A549 (cell line): Measurements from ENCODE around the gene EDARADD. TPM values are rescaled to one million over a fixed set of nuclear protein-coding genes. Genes with fewer than 3 reads are reported as not detected.

Source experiments
- ATAC-seq, 2 experiments: fragments of 200-7000 bp in 1 of 2; fragments of >200 bp in 1 of 2; cut with Nextera tagmentation in 1 of 2; cut with Tn5 transposase in 1 of 2; 3 replicates each; pipeline versions ENCODE4 v1.8.0 to v1.9.1; 2018 to 2020; ENCODE audit warnings: mild to moderate bottlenecking in 1 of 2, moderate library complexity in 1 of 2
- CTCF ChIA-PET: fragments of 300-600 bp; sonication (Branson Sonifier 250); formaldehyde crosslinking; extraction: SDS; loops from one replicate; lab custom pipeline; 2021; ENCODE audit warnings: antibody characterized with exemption, inconsistent platforms; lab: Yijun Ruan, JAX
- POLR2A ChIA-PET: fragments of 350-600 bp; formaldehyde crosslinking; extraction: SDS; loops from one replicate; lab custom pipeline; 2021; ENCODE audit warnings: antibody characterized with exemption, inconsistent platforms; lab: Yijun Ruan, JAX
- DNase-seq, 2 experiments: peaks; one replicate each; pipeline versions ENCODE4 v3.0.0 to v3.0.0-alpha.2; 2011 to 2016; ENCODE audit warnings: low read depth in 1 of 2, low spot score in 1 of 2
- FAIRE-seq: peaks from 2 replicates; lab custom pipeline; 2011; peaks lifted over from hg19 to GRCh38; lab: Jason Lieb, UNC
- H3K27ac ChIP-seq, 2 experiments: fragments of >200 bp; sonication (Bioruptor Twin); formaldehyde crosslinking; 3 replicates each; pipeline ENCODE4 v1.5.1; 2016 to 2017
- H3K4me1 ChIP-seq: fragments of >200 bp; sonication (Bioruptor Twin); formaldehyde crosslinking; 3 replicates; pipeline ENCODE4 v1.6.1; 2016
- H3K4me2 ChIP-seq: fragments of >200 bp; sonication (Bioruptor Twin); formaldehyde crosslinking; 3 replicates; pipeline ENCODE4 v1.6.1; 2016
- H3K4me3 ChIP-seq: fragments of >200 bp; sonication (Bioruptor Twin); formaldehyde crosslinking; 3 replicates; pipeline ENCODE4 v1.5.1; 2016
- H3K9me3 ChIP-seq: fragments of >200 bp; sonication (Bioruptor Twin); formaldehyde crosslinking; 3 replicates; pipeline ENCODE4 v1.6.1; 2016
- ATOH8 ChIP-seq: fragments of 250-450 bp; sonication (Bioruptor Pico); IDR thresholded peaks from 2 replicates; pipeline ENCODE4 v1.5.0; 2020; ENCODE audit warnings: low read depth, mild to moderate bottlenecking, moderate library complexity
- CBX8 ChIP-seq: fragments of 200-600 bp; sonication (generic); IDR thresholded peaks from 2 replicates; pipeline ENCODE4 v1.6.1; 2016
- CHD2 ChIP-seq: fragments of 150-350 bp; IDR thresholded peaks from 2 replicates; pipeline ENCODE4 v1.6.1; 2014; ENCODE audit warnings: low read length; ENCODE audit not compliant: partially characterized antibody
- CTCF ChIP-seq: fragments of >200 bp; sonication (Bioruptor Twin); formaldehyde crosslinking; IDR thresholded peaks from 3 replicates; pipeline ENCODE4 v1.5.1; 2016
- EP300 ChIP-seq, 2 experiments: fragments of >200 bp; sonication (Bioruptor Twin); formaldehyde crosslinking; IDR thresholded peaks; 2 replicates in 1 of 2; 3 replicates in 1 of 2; pipeline ENCODE4 v1.6.1; 2016 to 2017
- ESRRA ChIP-seq: fragments of 150-350 bp; IDR thresholded peaks from 2 replicates; pipeline ENCODE4 v1.6.1; 2014; ENCODE audit warnings: mild to moderate bottlenecking, low read length, borderline replicate concordance
- FOSB ChIP-seq: fragments of 250-450 bp; sonication (Bioruptor Pico); IDR thresholded peaks from 2 replicates; pipeline ENCODE4 v1.5.0; 2020; ENCODE audit warnings: mild to moderate bottlenecking, moderate library complexity
- FOSL2 ChIP-seq, 2 experiments: fragments of 450-650 bp in 1 of 2; fragments of >200 bp in 1 of 2; sonication (Bioruptor Twin) in 1 of 2; formaldehyde crosslinking; IDR thresholded peaks; 2 replicates each; pipeline versions ENCODE4 v1.5.0 to v1.6.1; 2016 to 2020; ENCODE audit warnings: mild to moderate bottlenecking in 1 of 2, moderate library complexity in 1 of 2
- HOXB13 ChIP-seq: fragments of 250-450 bp; sonication (Bioruptor Pico); IDR thresholded peaks from 2 replicates; pipeline ENCODE4 v1.5.0; 2020; ENCODE audit warnings: low read depth, mild to moderate bottlenecking, moderate library complexity
- HOXB5 ChIP-seq: fragments of 250-450 bp; sonication (Bioruptor Pico); IDR thresholded peaks from 2 replicates; pipeline ENCODE4 v1.5.0; 2020; ENCODE audit warnings: mild to moderate bottlenecking, moderate library complexity
- JUN ChIP-seq, 2 experiments: fragments of >200 bp; sonication (Bioruptor Twin); formaldehyde crosslinking; IDR thresholded peaks; 2 replicates in 1 of 2; 3 replicates in 1 of 2; pipeline ENCODE4 v1.6.1; 2016 to 2017
- JUNB ChIP-seq: fragments of >200 bp; sonication (Bioruptor Twin); formaldehyde crosslinking; IDR thresholded peaks from 2 replicates; pipeline ENCODE4 v1.6.1; 2016
- KDM1A ChIP-seq: fragments of 200-600 bp; sonication (generic); IDR thresholded peaks from 2 replicates; pipeline ENCODE4 v1.6.1; 2016; ENCODE audit warnings: low read depth, mild to moderate bottlenecking
- KDM5A ChIP-seq: fragments of 200-600 bp; sonication (generic); IDR thresholded peaks from 2 replicates; pipeline ENCODE4 v1.6.1; 2016; ENCODE audit warnings: antibody characterized with exemption, mild to moderate bottlenecking
- MYC ChIP-seq: IDR thresholded peaks from 2 replicates; pipeline ENCODE4 v1.6.1; 2012; ENCODE audit warnings: mild to moderate bottlenecking, inconsistent platforms, low read length, improper control_type of control experiment, borderline replicate concordance
- RAD21 ChIP-seq, 2 experiments: fragments of >200 bp in 1 of 2; sonication (Bioruptor Twin) in 1 of 2; formaldehyde crosslinking in 1 of 2; IDR thresholded peaks in 1 of 2; conservative IDR thresholded peaks in 1 of 2; 2 replicates in 1 of 2; 3 replicates in 1 of 2; pipeline ENCODE4 v1.6.1; 2012 to 2018; ENCODE audit warnings: inconsistent platforms in 1 of 2
- RARB ChIP-seq: fragments of 250-450 bp; sonication (Bioruptor Pico); IDR thresholded peaks from 2 replicates; pipeline ENCODE4 v1.8.0; 2021; ENCODE audit warnings: mild to moderate bottlenecking, moderate library complexity
- RFX5 ChIP-seq: fragments of 450-650 bp; IDR thresholded peaks from 2 replicates; pipeline ENCODE4 v1.7.1; 2014; ENCODE audit warnings: antibody characterized with exemption, mild to moderate bottlenecking, moderate library complexity
- RNF2 ChIP-seq: fragments of 200-600 bp; sonication (generic); IDR thresholded peaks from 2 replicates; pipeline ENCODE4 v1.6.1; 2016; ENCODE audit warnings: low read depth, mild to moderate bottlenecking, antibody characterized with exemption, moderate library complexity, borderline replicate concordance
- SMC3 ChIP-seq: fragments of >200 bp; sonication (Bioruptor Twin); formaldehyde crosslinking; IDR thresholded peaks from 3 replicates; pipeline ENCODE4 v1.6.1; 2018; ENCODE audit warnings: inconsistent platforms
- SREBF2 ChIP-seq: fragments of 450-650 bp; IDR thresholded peaks from 2 replicates; pipeline ENCODE4 v1.6.1; 2014; ENCODE audit warnings: mild to moderate bottlenecking, moderate library complexity
- USF2 ChIP-seq: fragments of 450-650 bp; IDR thresholded peaks from 2 replicates; pipeline ENCODE4 v1.6.1; 2014; ENCODE audit warnings: antibody characterized with exemption
- ZNF302 ChIP-seq: fragments of 250-450 bp; sonication (Bioruptor Pico); IDR thresholded peaks from 2 replicates; pipeline ENCODE4 v1.9.0; 2021; ENCODE audit warnings: inconsistent platforms, mild to moderate bottlenecking, moderate library complexity
- WGBS: methylation state at CpG from one replicate; pipeline ENCODE4 v1.1.6; 2017; ENCODE audit errors: missing lambda C conversion rate; 5-methylcytosine and 5-hydroxymethylcytosine counted together
- polyA minus RNA-seq: library from RNA; depleted of rRNA, polyadenylated mRNA; stranded (reverse); fragments of >200 nt; gene quantifications from 2 replicates; pipeline ENCODE4 v1.2.3, GENCODE V29; 2011; rRNA and poly(A)+ RNA removed
- polyA plus RNA-seq, 4 experiments: library from polyadenylated mRNA; depleted of rRNA in 3 of 4; stranded (reverse); fragments of >200 nt; fragmentation: RNase III in 1 of 4; extraction: RNeasy Plus Mini Kit Qiagen cat#74134 plus additional on column Dnase treatment in 1 of 4; gene quantifications; 2 replicates in 3 of 4; 3 replicates in 1 of 4; pipeline ENCODE4 v1.2.3, GENCODE V29; 2011 to 2017
- TF ChIP-seq, protein P1 (sequence below): IDR thresholded peaks from 2 replicates; pipeline ENCODE4 v1.6.1; 2012; ENCODE audit warnings: low read depth, borderline replicate concordance

Gene EDARADD
- polyA plus RNA-seq (2011; rRNA removed) (5.8 and 7.2 TPM in 2 replicates), polyA plus RNA-seq (2017; fragmentation: RNase III; extraction: RNeasy Plus Mini Kit Qiagen cat#74134 plus additional on column Dnase treatment) (1.5 to 2.1 TPM (median 2.0 TPM) in 3 replicates), polyA minus RNA-seq (6.2 and 6.8 TPM in 2 replicates)
- polyA plus RNA-seq (2012; cell fraction: cytosol; rRNA removed), result 1.1 and 1.3 TPM in 2 replicates
- 0.73 and 0.95 TPM in 2 replicates for polyA plus RNA-seq (2012; cell fraction: nucleus; rRNA removed)

- ChIA-PET CTCF (interaction anchor here (0.6 to 1.1 kb wide), 2 partner anchors 57 to 58 kb away, joined by 3 to 4 read pairs; no protein-coding TSS in a partner anchor), POLR2A (interaction anchor here (1.3 kb wide), 1 partner anchor 112 kb away, joined by 3 read pairs; the partner anchor contains the start of gene ERO1B)
Measured at GRCh38 chr1:236393681-236394481, at the start of gene EDARADD. Gene EDARADD (plus strand): TSS chr1:236394286. CDS start chr1:236394445, 159 bp downstream.

GRCh38 chr1:236345728-236346127 is 48.4 kb upstream of the EDARADD start:
- H3K9me3 ChIP-seq, result no peaks in the 10 kb centered on the region
- WGBS, result 4% methylated on average over 1 of the region's 1 CpG
- TF ChIP-seq HOXB13 (CRISPR knock-in tag) (no peak), CBX8 (no peak), CTCF (peak; percentile 22; the same call in 1 of the 3 replicates), KDM1A (no peak), FOSB (no peak), ATOH8 (CRISPR knock-in tag) (no peak), RAD21 (conservative IDR thresholded peaks at IDR 0.05 in 1 of 2, IDR thresholded peaks at IDR 0.05 in 1 of 2) (peak in 1 of 2 experiments; percentile 28; a peak in 2 of 5 replicates), KDM5A (no peak)
- CTCF ChIA-PET, result interaction anchor here (0.9 to 1.0 kb wide), 2 partner anchors 42 to 214 kb away, joined by 3 read pairs; no protein-coding TSS in a partner anchor
- no peak overlapping the region for H3K4me2 ChIP-seq
- no peak overlapping the region for H3K4me3 ChIP-seq
- no peak overlapping the region for H3K27ac ChIP-seq
- DNase-seq (peak; percentile 13 to 16), ATAC-seq (peak; percentile 43 to 87; a peak in 4 of 6 replicates), FAIRE-seq (no peak)
- no peaks in the 10 kb centered on the region for H3K4me1 ChIP-seq
- POLR2A ChIA-PET, result no interaction called here

More at GRCh38 chr1:236393681-236394481, at the start of gene EDARADD:
- WGBS, result 82% methylated on average over 13 of the region's 13 CpGs
- DNase-seq, result no peak
- no peak for ATAC-seq
- Histone ChIP-seq H3K4me1 (peaks cover 54% of the 10 kb centered on the region), H3K9me3 (no peaks in the 10 kb centered on the region), H3K27ac (peak within 1 kb of the TSS; percentile 72 to 83), H3K4me2 (peak within 1 kb of the TSS; percentile 79), H3K4me3 (peak within 1 kb of the TSS; percentile 69)
- TF ChIP-seq, protein P1, sequence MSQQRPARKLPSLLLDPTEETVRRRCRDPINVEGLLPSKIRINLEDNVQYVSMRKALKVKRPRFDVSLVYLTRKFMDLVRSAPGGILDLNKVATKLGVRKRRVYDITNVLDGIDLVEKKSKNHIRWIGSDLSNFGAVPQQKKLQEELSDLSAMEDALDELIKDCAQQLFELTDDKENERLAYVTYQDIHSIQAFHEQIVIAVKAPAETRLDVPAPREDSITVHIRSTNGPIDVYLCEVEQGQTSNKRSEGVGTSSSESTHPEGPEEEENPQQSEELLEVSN, result no peak
- TF ChIP-seq JUNB, result no peak
- TF ChIP-seq CBX8, result no peak
- TF ChIP-seq SREBF2, result no peak
- no peak for TF ChIP-seq EP300 (IDR thresholded peaks at IDR 0.05)
- TF ChIP-seq RFX5, result no peak
- no peak for TF ChIP-seq RARB (CRISPR knock-in tag)
- TF ChIP-seq MYC, result no peak
- TF ChIP-seq SMC3, result no peak
- no peak for TF ChIP-seq HOXB5
- no peak for TF ChIP-seq KDM1A
- FAIRE-seq, result no peak

GRCh38 chr1:236348071-236348470 is 46.0 kb upstream of the EDARADD start:
- FAIRE-seq (no peak), DNase-seq (no peak), ATAC-seq (no peak)
- CTCF ChIA-PET, result interaction anchor here (0.9 kb wide), 1 partner anchor 12 kb away, joined by 3 read pairs; no protein-coding TSS in a partner anchor
- 87% methylated on average over 24 of the region's 31 CpGs for WGBS
- POLR2A ChIA-PET, result no interaction called here
- Histone ChIP-seq H3K27ac (no peak overlapping the region), H3K9me3 (no peaks in the 10 kb centered on the region), H3K4me3 (no peak overlapping the region), H3K4me2 (no peak overlapping the region), H3K4me1 (no peaks in the 10 kb centered on the region)
- TF ChIP-seq RFX5 (no peak), HOXB13 (CRISPR knock-in tag) (no peak), ESRRA (no peak), CTCF (no peak), RARB (CRISPR knock-in tag) (no peak), JUN (IDR thresholded peaks at IDR 0.05) (no peak), FOSL2 (IDR thresholded peaks at IDR 0.05) (no peak), FOSL2 (CRISPR knock-in tag; IDR thresholded peaks at IDR 0.05) (no peak), ZNF302 (CRISPR knock-in tag) (no peak), EP300 (IDR thresholded peaks at IDR 0.05) (no peak), USF2 (no peak), HOXB5 (no peak), CHD2 (no peak), RNF2 (no peak)
